GM10248 (cell line): ENCODE measurements around the gene SLC44A3.

Source experiments
- CTCF ChIA-PET: fragments of 300-600 bp; sonication (Branson Sonifier 250); formaldehyde crosslinking; extraction: SDS; loops from one replicate; lab custom pipeline; 2021; ENCODE audit warnings: antibody characterized with exemption; lab: Yijun Ruan, JAX
- POLR2A ChIA-PET: fragments of 350-650 bp; sonication (Branson Sonifier 250); formaldehyde crosslinking; extraction: SDS; loops from one replicate; lab custom pipeline; 2020; ENCODE audit warnings: antibody characterized with exemption; lab: Yijun Ruan, JAX
- DNase-seq: peaks from one replicate; pipeline ENCODE4 v3.0.0; 2012; ENCODE audit errors: extremely low spot score
- CTCF ChIP-seq: IDR thresholded peaks from 2 replicates; pipeline ENCODE4 v1.5.1; 2012; ENCODE audit warnings: mild to moderate bottlenecking, low read depth; ENCODE audit errors: extremely low read depth, missing control alignments, control extremely low read depth

SLC44A3 gene

GRCh38 chr1:94816030-94816429 lies 4.1 kb upstream of the SLC44A3 start:
- CTCF ChIA-PET: interaction anchor here (0.8 kb wide), 1 partner anchor 11 kb away, joined by 3 read pairs; no protein-coding TSS in a partner anchor
- no peak for DNase-seq
- POLR2A ChIA-PET: no interaction called here
- no peak for TF ChIP-seq CTCF

GRCh38 chr1:94817712-94818111 lies 2.4 kb upstream of the SLC44A3 start:
- no peak for DNase-seq
- TF ChIP-seq CTCF: no peak
- ChIA-PET POLR2A (no interaction called here), CTCF (interaction anchor here (1.2 to 2.1 kb wide), 3 partner anchors 10 to 226 kb away, joined by 3 to 7 read pairs (median 6); no protein-coding TSS in a partner anchor)

GRCh38 chr1:94819238-94819944 lies 766 bp upstream of the SLC44A3 start:
- TF ChIP-seq CTCF: no peak
- CTCF ChIA-PET: interaction anchor here (1.1 kb wide), 1 partner anchor 12 kb away, joined by 3 read pairs; no protein-coding TSS in a partner anchor
- POLR2A ChIA-PET: no interaction called here
- no peak for DNase-seq

- ChIA-PET POLR2A (no interaction called here), CTCF (no interaction called here)
- TF ChIP-seq CTCF: no peak
- DNase-seq: no peak
These were observed 779 bp downstream of the SLC44A3 start for GRCh38 chr1:94820936-94821335.

GRCh38 chr1:94821636-94822305 lies 1.6 kb downstream of the SLC44A3 start:
- TF ChIP-seq CTCF: no peak
- DNase-seq: no peak
- ChIA-PET CTCF (interaction anchor here (1.2 kb wide), 1 partner anchor 220 kb away, joined by 4 read pairs; no protein-coding TSS in a partner anchor), POLR2A (no interaction called here)

GRCh38 chr1:94823116-94823515 lies 3.0 kb downstream of the SLC44A3 start:
- no peak for DNase-seq
- CTCF ChIA-PET: no interaction called here
- TF ChIP-seq CTCF: no peak
- POLR2A ChIA-PET: no interaction called here
